ENCODE measurements around the gene SDCCAG8.

The SDCCAG8 gene

DNA sequence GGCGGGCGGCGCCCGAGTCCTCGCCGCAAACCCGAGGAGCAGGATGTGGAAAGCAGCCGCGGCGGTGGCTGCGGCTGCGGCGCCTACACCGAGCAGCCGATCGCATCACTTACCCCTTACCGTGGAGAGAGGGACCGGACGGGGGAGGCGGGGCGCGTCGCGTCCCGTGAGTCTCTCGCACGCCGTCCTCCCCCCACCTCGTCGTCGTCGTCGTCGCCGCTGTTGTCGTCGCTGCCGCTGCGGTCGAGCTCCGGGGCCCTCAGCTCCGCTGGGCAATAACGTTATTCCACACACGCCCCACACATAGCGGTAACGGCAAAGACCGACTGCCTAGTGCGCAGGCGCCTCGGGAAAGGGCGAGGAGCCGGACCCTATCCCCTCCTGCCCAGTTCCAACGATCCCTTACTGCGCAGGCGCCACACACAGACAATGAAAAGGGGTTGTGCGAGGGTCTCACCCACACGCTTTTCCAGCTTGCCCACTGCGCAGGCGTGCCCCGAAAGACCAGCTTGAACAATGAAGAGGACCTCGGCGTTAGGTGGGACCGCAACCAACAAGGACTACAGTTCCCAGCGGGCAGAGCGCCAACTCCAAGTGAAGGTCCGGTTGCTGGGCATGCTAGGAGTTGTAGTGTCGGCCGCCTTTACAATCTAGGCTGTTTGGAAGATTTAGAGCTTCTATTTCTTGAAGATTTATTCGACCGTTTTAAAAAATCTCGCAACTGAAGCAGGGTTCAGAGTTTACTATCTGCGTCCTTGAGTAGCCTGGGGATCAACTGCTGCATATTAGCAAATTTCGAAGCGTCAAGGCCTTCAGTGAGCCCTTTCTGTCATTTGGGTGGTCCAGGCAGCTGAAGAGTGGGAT, 682 bp upstream of the SDCCAG8 start, which contains the start of gene CEP170:
TSS of gene CEP170 (minus strand) at position 355 of the 864 bp plus-strand sequence. CDS start 30,001 bp downstream, outside the sequence.
- peak; percentile 90 for DNase-seq

DNA sequence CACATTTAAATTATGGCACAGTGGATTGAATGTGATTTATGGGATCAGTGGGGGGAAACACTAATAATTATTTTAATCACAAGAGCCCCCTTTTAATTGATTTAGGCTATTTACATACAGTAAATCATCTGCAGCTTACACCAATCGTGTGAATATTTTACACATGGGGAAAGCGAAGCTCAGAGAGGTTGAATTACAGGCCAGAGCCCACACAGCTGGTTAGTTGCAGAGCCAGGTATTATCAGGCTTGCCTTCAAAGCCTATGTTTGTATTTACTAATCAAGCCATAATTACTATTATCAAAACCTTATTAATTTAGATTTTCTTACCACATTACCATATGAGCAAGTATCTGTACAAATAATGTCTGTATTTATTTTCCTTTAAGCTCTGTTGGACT, 749 bp downstream of the SDCCAG8 start:
- DNase-seq = no peak

- DNase-seq = no peak
These were observed 1.3 kb downstream of the SDCCAG8 start for GRCh38 chr1:243257189-243257588.

DNA sequence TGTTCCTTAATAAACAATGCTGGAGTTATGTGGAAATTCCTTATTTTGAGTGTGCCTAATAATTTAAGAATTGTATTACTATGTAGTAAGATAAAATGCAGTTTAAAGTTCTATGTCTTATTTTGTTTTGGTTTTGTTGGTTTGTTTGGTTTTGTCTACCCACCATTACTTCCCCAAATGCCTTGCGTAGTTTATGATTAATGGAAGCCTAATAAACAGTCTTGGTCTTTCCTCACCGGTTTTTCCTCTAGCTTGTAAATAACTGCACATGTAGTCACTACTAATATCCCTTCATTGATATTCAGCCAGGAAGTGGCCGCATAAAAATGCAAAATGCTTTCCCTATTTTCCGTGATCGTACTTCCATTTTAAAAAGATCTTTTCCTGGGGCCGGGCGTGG, 2.9 kb downstream of the SDCCAG8 start:
- DNase-seq = no peak

DNA sequence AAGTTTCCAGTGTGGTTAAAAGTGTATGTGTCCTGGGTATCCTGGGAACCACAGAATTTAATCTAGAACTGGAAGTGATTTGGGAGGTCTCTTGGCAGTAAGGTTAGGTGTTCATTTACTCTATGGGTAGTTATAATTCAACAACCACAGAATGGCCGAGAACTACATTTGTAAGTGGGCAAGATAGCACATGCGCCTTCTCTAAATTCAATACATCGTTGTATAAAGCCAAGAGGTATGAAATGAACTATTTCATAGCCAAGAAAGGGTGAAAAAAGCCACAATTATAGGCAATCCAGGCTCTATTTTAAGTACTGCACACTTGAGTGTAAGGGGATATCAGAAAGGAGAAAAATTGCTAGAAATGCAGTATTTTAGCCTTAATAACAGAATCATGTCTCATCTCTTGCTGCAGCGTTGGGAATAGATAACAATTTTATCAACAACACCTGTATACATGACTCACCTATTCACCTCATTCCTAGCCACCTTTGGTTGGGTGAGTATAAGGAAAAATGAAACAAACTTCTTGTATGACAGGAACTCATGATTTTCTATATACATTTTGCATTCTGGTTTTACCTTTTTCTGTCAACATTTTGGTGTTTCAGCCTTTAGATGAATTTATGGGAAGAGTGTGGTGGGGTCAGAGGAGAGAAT, 4.5 kb downstream of the SDCCAG8 start:
- no peak for DNase-seq

GRCh38 chr1:243261390-243261789, 5.5 kb downstream of the SDCCAG8 start:
- DNase-seq = no peak

DNA sequence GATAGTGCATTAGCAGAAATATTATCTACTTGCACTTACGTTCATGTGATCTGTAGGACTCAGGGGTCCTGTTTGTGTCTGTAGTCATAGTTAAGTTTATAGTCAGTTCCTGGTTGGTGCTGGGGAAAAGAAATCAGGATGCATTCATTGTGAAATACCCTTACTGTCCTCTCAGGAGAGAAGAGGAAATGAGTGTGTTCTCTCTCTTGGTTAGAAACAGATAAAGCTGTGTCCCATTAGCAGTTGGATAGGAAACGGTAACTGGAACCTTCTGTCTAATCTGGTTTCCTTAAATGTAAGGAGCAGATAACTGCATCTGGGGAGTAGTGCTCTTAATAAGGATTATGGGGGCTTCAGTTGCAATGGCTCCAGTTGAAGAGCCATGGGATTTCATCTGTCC, 8.9 kb downstream of the SDCCAG8 start:
- DNase-seq = no peak

GRCh38 chr1:243266231-243266630, 10.4 kb downstream of the SDCCAG8 start:
- no peak for DNase-seq

GRCh38 chr1:243267471-243267880, 11.6 kb downstream of the SDCCAG8 start:
- DNase-seq = no peak

DNA sequence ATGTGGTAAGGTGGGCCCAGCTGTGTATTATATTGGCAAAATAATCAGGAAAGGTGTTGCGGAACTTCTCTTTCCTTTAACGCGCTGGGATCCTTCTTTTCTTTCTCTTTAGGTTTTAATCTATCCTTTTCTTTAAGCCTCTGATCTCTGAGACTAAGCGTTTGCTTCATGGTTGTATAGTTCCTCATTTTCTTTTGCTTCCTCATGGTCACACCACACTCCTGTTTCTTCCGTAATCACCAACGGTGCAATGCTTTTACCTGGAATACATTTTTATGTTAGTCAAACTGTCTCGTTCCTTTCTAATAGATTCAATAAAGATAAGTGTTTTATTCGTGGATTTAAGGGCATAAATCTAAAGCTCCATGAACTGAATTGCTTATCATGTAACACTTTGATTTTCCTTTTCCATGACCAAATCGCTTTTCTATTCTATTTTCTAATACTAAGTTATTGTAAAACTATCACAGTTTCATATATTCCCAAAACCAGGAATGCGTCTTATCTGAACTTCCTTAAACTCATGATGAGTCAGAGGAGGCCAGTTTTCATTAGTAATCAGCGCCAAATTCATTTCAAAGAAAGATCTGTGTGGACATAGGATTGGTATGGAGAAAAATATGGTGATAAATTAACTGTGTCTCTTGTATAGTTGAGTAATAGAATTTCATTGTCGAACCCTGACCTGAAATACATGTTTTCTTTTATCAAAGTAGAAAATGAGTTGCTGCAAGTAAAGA, 12.2 kb downstream of the SDCCAG8 start:
- DNase-seq = no peak

DNA sequence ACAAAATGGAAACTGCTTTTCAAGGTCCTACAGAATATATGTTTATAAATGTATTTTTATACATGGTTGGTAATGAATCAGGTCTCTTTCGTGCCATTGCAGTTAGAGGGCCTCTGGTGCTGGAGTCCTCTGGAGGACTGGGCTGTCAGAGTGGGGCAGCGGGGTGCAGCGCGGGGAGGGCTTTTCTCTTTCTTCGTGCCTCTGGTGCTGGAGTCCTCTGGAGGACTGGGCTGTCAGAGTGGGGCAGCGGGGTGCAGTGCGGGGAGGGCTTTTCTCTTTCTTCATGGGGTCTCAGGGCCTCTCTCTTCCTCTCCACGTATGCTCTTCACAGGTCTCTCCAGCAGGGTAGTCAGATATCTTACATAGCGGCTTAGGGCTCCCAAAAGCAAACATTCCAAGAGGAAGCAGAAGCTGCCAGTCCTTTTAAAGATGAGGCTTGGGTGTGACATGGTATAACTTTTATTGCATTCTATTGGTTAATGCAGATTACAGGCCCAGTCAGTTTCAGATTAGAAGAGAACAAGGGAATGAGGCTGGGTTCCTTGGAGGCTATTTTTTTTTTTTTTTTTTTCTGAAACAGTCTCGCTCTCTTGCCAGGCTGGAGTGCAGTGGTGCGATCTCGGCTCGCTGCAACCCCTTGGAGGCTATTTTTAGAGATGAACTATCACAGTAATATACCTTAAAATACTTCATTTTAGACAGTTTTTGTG, 13.1 kb downstream of the SDCCAG8 start:
- DNase-seq = no peak

- no peak for DNase-seq
These were observed 13.6 kb downstream of the SDCCAG8 start for GRCh38 chr1:243269461-243269801.

DNA sequence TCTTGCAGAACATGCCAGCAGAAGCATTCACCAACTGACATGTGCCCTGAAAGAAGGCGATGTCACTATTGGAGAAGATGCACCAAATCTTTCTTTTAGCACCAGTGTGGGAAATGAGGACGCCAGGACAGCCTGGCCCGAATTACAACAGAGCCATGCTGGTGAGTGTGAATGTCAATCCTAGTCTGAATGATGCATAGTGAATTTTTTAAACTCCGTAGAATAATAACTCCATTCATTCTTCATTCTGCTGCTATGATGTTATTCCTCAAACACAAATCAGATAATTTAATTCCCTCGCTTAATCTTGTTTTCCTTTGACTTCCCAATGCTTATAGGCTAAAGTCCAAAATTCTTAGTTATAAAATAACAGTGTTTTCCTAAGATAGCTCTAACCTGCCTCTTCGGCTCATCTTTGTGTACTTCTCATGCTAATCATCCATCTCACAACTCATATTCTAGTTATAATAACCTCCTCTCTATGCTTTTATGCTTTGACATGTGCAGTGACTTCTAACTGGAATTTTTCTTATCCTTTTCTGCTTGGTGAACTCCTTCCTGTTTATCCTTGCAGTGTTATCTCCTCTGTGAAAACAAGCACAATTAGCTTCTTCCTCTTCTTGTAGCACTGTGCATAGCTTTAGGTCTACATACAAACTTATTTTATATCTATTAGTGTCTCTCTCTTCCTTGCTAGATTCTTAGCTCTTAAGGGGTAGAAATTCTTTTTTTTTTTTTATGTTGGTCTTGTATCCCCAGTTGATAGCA, 14.4 kb downstream of the SDCCAG8 start:
- no peak for DNase-seq

DNA sequence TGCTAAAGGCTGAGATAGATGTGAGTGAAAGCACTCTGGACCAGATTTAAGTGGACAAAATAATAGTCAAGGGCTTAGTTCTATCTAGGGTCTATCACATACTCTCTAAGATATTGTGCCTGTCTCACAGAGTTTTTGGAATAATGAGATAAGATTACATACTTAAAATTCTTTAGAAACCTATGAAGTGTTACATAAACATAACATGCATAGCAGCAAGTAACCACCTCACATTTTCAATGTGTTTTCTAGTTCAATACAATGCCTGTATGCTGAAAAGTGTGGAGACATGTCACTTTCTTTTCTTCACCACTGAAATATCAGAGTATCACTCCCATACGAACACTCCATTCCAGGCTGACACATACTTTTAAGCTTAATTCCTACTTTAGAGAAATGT, 16.2 kb downstream of the SDCCAG8 start:
- DNase-seq = no peak

DNA sequence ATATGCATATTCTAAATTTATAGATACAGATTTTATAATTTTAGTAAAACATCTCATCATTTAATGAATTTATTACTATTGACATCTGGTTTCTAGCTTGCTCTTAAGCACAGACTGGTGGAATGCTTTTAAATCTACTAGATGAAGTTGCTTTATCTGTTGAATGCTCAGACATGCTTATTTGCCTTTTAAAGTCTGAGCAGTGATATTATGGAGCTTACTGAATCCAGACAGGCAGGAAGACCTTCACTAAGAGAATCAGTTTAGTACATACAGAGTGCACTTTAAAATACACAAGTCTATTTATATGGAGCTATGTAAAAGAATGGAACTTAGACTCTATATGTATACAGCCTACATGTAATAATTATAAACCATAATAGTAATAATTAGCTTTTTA, 16.6 kb downstream of the SDCCAG8 start:
- no peak for DNase-seq

DNA sequence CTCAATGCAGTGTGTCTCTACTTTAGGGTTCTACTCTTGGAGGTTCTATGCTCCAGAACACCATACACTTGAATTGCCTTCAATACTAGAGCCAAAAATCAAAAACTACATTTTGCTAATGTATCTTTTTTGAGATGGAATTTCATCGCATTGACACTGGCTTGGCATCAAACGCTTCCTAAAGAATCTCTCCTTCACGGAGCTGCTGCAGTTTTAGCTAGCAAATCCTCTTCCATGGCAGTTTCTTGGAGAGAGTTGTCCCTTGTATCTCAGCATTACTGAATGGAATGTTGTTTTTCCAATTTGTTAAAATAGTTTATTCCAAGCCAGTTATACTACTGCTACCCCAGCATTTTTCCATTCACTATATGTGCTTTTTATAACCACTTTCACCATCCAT, 17.7 kb downstream of the SDCCAG8 start:
- no peak for DNase-seq

GRCh38 chr1:243273945-243274344, 18.1 kb downstream of the SDCCAG8 start:
- no peak for DNase-seq

- no peak for DNase-seq
These were observed 19.5 kb downstream of the SDCCAG8 start for GRCh38 chr1:243275316-243275715.

GRCh38 chr1:243280571-243281129, 24.8 kb downstream of the SDCCAG8 start:
- DNase-seq = no peak

- no peak for DNase-seq
These were observed 25.8 kb downstream of the SDCCAG8 start for GRCh38 chr1:243281672-243282071.

DNA sequence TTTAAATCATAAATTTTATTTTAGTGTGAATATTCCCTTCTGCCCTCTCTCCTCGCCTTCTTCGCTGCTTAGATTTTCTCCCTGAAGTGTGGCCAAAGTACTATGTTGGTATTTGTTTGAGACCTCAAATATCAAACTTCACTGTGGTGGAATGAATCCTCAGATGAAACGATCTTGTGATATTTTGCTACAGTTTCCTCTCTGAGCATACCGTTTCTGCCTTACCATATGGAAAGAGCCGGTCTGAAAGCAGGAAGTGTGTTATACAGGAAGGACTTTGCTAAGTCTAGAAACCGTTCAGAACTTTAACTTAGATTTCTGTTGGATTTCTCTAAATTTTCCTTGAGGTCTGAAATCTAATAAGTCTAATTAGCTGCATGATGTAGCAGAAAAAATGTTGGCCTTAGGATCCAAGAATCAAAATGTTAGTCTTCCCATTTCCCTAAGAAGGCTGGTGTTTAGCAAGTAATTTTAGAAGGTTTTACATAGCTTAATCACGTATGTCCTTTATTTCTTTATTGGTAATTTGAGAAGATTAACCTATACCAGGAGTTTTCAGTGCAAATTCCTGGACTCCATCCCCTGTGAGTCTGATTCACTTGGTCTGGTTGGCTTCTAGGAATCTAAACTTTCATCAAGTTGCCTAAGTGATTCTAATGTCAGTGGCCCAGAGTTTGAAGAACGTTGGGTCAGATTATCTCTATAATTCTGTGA, 30.7 kb downstream of the SDCCAG8 start:
- no peak for DNase-seq
